Neural progenitor cell (in vitro differentiated cells): Measurements from ENCODE around the gene CFH. TPM values are rescaled to one million over a fixed set of nuclear protein-coding genes. Genes with fewer than 3 reads are reported as not detected.

Source experiments
- DNase-seq: peaks from one replicate; pipeline ENCODE4 v3.0.0-alpha.2; 2016; ENCODE audit warnings: low spot score
- H2AFZ ChIP-seq: fragments of 200-600 bp; sonication (generic); replicated peaks from 2 replicates; pipeline ENCODE4 v1.6.1; 2016; ENCODE audit warnings: antibody characterized with exemption
- H3F3A ChIP-seq: fragments of 200-600 bp; sonication (generic); 2 replicates; pipeline ENCODE4 v1.6.1; 2016; ENCODE audit warnings: antibody characterized with exemption, low read depth
- H3K27ac ChIP-seq: fragments of 200-600 bp; sonication (generic); 2 replicates; pipeline ENCODE4 v1.5.1; 2016; ENCODE audit warnings: mild to moderate bottlenecking
- H3K27me3 ChIP-seq: fragments of 200-600 bp; sonication (generic); 2 replicates; pipeline ENCODE4 v1.6.1; 2016; ENCODE audit warnings: mild to moderate bottlenecking, moderate library complexity
- H3K36me3 ChIP-seq: fragments of 200-600 bp; sonication (generic); 2 replicates; pipeline ENCODE4 v1.5.1; 2016
- H3K4me1 ChIP-seq: fragments of 200-600 bp; sonication (generic); 2 replicates; pipeline ENCODE4 v1.6.1; 2016; ENCODE audit warnings: mixed run types
- H3K4me2 ChIP-seq: fragments of 200-600 bp; sonication (generic); 2 replicates; pipeline ENCODE4 v1.6.1; 2016
- H3K4me3 ChIP-seq: fragments of 200-600 bp; sonication (generic); 2 replicates; pipeline ENCODE4 v1.5.1; 2016
- H3K79me2 ChIP-seq: fragments of 200-600 bp; sonication (generic); 2 replicates; pipeline ENCODE4 v1.6.1; 2016; ENCODE audit warnings: low read depth
- H3K9ac ChIP-seq: fragments of 200-600 bp; sonication (generic); 2 replicates; pipeline ENCODE4 v1.6.1; 2016
- H3K9me3 ChIP-seq: fragments of 200-600 bp; sonication (generic); 2 replicates; pipeline ENCODE4 v1.5.1; 2016; ENCODE audit warnings: low read depth
- H4K20me1 ChIP-seq: fragments of 200-600 bp; sonication (generic); 2 replicates; pipeline ENCODE4 v1.6.1; 2016; ENCODE audit warnings: low read depth
- H3K27ac Mint-ChIP-seq: 3 replicates; pipeline ENCODE4 v1.8.0; 2021; ENCODE audit warnings: mixed read lengths
- H3K27me3 Mint-ChIP-seq: 2 replicates; pipeline ENCODE4 v1.8.0; 2022; ENCODE audit warnings: low read depth, mild to moderate bottlenecking, inconsistent platforms, moderate library complexity, mixed read lengths; ENCODE audit not compliant: insufficient read depth
- H3K36me3 Mint-ChIP-seq: 3 replicates; pipeline ENCODE4 v1.8.0; 2021; ENCODE audit warnings: mixed read lengths
- H3K4me1 Mint-ChIP-seq: 3 replicates; pipeline ENCODE4 v1.8.0; 2021; ENCODE audit warnings: mixed read lengths
- H3K4me3 Mint-ChIP-seq: 3 replicates; pipeline ENCODE4 v1.8.0; 2021; ENCODE audit warnings: mild to moderate bottlenecking, moderate library complexity, mixed read lengths
- H3K9me3 Mint-ChIP-seq: 3 replicates; pipeline ENCODE4 v1.8.0; 2020; ENCODE audit warnings: mixed read lengths
- EZH2 ChIP-seq: fragments of 200-600 bp; sonication (generic); IDR thresholded peaks from 2 replicates; pipeline ENCODE4 v1.6.1; 2017; ENCODE audit warnings: antibody characterized with exemption, mild to moderate bottlenecking, moderate library complexity
- EZH2phosphoT487 ChIP-seq: fragments of 200-600 bp; sonication (generic); IDR thresholded peaks from 2 replicates; pipeline ENCODE4 v1.6.1; 2017; ENCODE audit warnings: antibody characterized with exemption
- total RNA-seq: library from RNA; depleted of rRNA; stranded (reverse); fragments of >200 nt; gene quantifications from 2 replicates; pipeline ENCODE4 v1.2.3, GENCODE V29; 2015; ENCODE audit warnings: low replicate concordance
- TF ChIP-seq, protein P1 (sequence below): fragments of 200-600 bp; sonication (generic); IDR thresholded peaks from 2 replicates; pipeline ENCODE4 v1.5.1; 2017; ENCODE audit warnings: antibody characterized with exemption, mild to moderate bottlenecking

The CFH gene
- total RNA-seq, 1 donor from 2014 or later = not detected

DNA sequence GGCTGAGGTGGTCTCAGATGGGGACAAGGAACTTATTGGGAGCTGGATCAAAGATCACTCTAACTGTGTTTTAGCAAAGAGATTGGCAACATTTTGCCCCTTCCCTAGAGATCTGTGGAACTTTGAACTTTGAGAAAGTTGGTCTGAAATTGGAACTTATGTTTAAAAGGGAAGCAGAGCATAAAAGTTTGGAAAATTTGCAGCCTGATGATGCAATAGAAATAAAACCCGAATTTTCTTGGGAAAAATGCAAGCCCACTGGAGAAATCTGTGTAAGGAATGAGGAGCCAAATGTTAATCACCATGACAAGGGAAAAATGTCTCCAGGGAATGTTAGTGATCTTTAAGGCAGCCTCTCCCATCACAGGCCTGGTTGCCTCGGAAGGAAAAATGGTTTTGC, 17.2 kb downstream of the CFH start:
- no peak overlapping the region for H3K4me2 ChIP-seq
- no peaks in the 10 kb centered on the region for H3K36me3 Mint-ChIP-seq
- no peak overlapping the region for H3K4me3 Mint-ChIP-seq
- H3K27ac ChIP-seq = no peak overlapping the region
- H3K36me3 ChIP-seq = no peaks in the 10 kb centered on the region
- no peaks in the 10 kb centered on the region for H3F3A ChIP-seq
- H3K27me3 Mint-ChIP-seq = no peaks in the 10 kb centered on the region
- H3K27ac Mint-ChIP-seq = no peak overlapping the region
- H3K27me3 ChIP-seq = no peaks in the 10 kb centered on the region
- no peak for DNase-seq
- H3K79me2 ChIP-seq = no peaks in the 10 kb centered on the region
- no peaks in the 10 kb centered on the region for H3K9me3 Mint-ChIP-seq
- H3K9me3 ChIP-seq = no peaks in the 10 kb centered on the region
- no peak overlapping the region for H2AFZ ChIP-seq
- H3K4me1 ChIP-seq = no peaks in the 10 kb centered on the region
- no peaks in the 10 kb centered on the region for H3K4me1 Mint-ChIP-seq
- no peak overlapping the region for H3K4me3 ChIP-seq
- TF ChIP-seq EZH2 (no peak), EZH2phosphoT487 (no peak)
- TF ChIP-seq, protein P1, sequence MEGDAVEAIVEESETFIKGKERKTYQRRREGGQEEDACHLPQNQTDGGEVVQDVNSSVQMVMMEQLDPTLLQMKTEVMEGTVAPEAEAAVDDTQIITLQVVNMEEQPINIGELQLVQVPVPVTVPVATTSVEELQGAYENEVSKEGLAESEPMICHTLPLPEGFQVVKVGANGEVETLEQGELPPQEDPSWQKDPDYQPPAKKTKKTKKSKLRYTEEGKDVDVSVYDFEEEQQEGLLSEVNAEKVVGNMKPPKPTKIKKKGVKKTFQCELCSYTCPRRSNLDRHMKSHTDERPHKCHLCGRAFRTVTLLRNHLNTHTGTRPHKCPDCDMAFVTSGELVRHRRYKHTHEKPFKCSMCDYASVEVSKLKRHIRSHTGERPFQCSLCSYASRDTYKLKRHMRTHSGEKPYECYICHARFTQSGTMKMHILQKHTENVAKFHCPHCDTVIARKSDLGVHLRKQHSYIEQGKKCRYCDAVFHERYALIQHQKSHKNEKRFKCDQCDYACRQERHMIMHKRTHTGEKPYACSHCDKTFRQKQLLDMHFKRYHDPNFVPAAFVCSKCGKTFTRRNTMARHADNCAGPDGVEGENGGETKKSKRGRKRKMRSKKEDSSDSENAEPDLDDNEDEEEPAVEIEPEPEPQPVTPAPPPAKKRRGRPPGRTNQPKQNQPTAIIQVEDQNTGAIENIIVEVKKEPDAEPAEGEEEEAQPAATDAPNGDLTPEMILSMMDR = no peak
- H3K9ac ChIP-seq = no peak overlapping the region
- H4K20me1 ChIP-seq = no peaks in the 10 kb centered on the region

GRCh38 chr1:196669693-196670092, 17.9 kb downstream of the CFH start:
- Histone ChIP-seq H3K4me2 (no peak overlapping the region), H3F3A (no peaks in the 10 kb centered on the region), H4K20me1 (no peaks in the 10 kb centered on the region), H3K4me1 (no peaks in the 10 kb centered on the region), H3K36me3 (no peaks in the 10 kb centered on the region), H3K9ac (no peak overlapping the region), H3K27me3 (no peaks in the 10 kb centered on the region), H3K9me3 (no peaks in the 10 kb centered on the region), H3K27ac (no peak overlapping the region), H3K4me3 (no peak overlapping the region), H3K79me2 (no peaks in the 10 kb centered on the region), H2AFZ (no peak overlapping the region)
- Mint-ChIP-seq H3K27me3 (no peaks in the 10 kb centered on the region), H3K27ac (no peak overlapping the region), H3K4me1 (no peaks in the 10 kb centered on the region), H3K4me3 (no peak overlapping the region), H3K36me3 (no peaks in the 10 kb centered on the region), H3K9me3 (no peaks in the 10 kb centered on the region)
- TF ChIP-seq EZH2 = no peak
- TF ChIP-seq, protein P1 = no peak
- no peak for TF ChIP-seq EZH2phosphoT487
- DNase-seq = no peak

DNA sequence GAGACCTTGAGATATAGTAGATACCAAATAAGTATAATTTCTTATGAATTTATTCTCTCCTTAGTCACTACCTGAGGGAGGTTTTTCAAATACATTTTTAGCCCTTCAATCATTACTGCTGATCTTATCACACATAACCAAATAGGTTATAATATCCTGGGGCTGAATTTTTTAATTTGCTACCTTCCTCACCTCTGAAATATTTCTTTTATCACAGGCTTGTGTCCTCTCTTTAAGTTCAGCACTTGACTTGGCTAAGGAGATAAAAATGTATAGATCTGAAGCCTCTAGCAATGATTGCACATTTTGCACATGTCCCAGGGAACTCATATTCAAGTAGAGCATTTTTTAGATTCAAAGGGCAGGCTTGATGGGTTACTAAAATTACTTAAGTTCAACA, 23.1 kb downstream of the CFH start:
- Histone ChIP-seq H3K4me3 (no peak overlapping the region), H4K20me1 (no peaks in the 10 kb centered on the region), H3K79me2 (no peaks in the 10 kb centered on the region), H3K27me3 (no peaks in the 10 kb centered on the region), H3F3A (no peaks in the 10 kb centered on the region), H3K4me1 (no peaks in the 10 kb centered on the region), H3K9ac (no peak overlapping the region), H3K27ac (no peak overlapping the region), H3K9me3 (no peaks in the 10 kb centered on the region), H3K36me3 (no peaks in the 10 kb centered on the region), H3K4me2 (no peak overlapping the region), H2AFZ (no peak overlapping the region)
- TF ChIP-seq EZH2 (no peak), EZH2phosphoT487 (no peak)
- TF ChIP-seq, protein P1 = no peak
- no peak for DNase-seq
- no peaks in the 10 kb centered on the region for H3K36me3 Mint-ChIP-seq
- no peak overlapping the region for H3K27ac Mint-ChIP-seq
- no peaks in the 10 kb centered on the region for H3K27me3 Mint-ChIP-seq
- no peaks in the 10 kb centered on the region for H3K9me3 Mint-ChIP-seq
- H3K4me3 Mint-ChIP-seq = no peak overlapping the region
- H3K4me1 Mint-ChIP-seq = no peaks in the 10 kb centered on the region
